Activated naive CD8-positive, alpha-beta T cell treated with anti-CD3 and anti-CD28 coated beads for 36 hours (primary cell): Measurements from ENCODE around the gene TBC1D22B. TPM values are rescaled to one million over a fixed set of nuclear protein-coding genes. Genes with fewer than 3 reads are reported as not detected.

Experiments used
- DNase-seq: peaks from one replicate; pipeline ENCODE4 v3.0.0; 2021
- H3K27ac Mint-ChIP-seq: one replicate; pipeline ENCODE4 v1.8.0; 2022; ENCODE audit warnings: mild to moderate bottlenecking, moderate library complexity, mixed read lengths
- H3K27me3 Mint-ChIP-seq: one replicate; pipeline ENCODE4 v1.8.0; 2022; ENCODE audit warnings: mild to moderate bottlenecking, mixed read lengths
- H3K36me3 Mint-ChIP-seq: one replicate; pipeline ENCODE4 v1.8.0; 2021; ENCODE audit warnings: mild to moderate bottlenecking, mixed read lengths
- H3K4me1 Mint-ChIP-seq: one replicate; pipeline ENCODE4 v1.8.0; 2021; ENCODE audit warnings: mixed read lengths
- H3K4me3 Mint-ChIP-seq: one replicate; pipeline ENCODE4 v1.8.0; 2022; ENCODE audit warnings: mild to moderate bottlenecking, moderate library complexity, mixed read lengths
- H3K9me3 Mint-ChIP-seq: one replicate; pipeline ENCODE4 v1.8.0; 2022; ENCODE audit warnings: mixed read lengths
- total RNA-seq, 2 experiments: library from RNA; stranded (reverse); gene quantifications; one replicate each; pipeline ENCODE4 v1.2.3, GENCODE V29; 2021

TBC1D22B gene
- total RNA-seq, 2 experiments from 2014 or later = 13.0 to 13.9 TPM

DNA sequence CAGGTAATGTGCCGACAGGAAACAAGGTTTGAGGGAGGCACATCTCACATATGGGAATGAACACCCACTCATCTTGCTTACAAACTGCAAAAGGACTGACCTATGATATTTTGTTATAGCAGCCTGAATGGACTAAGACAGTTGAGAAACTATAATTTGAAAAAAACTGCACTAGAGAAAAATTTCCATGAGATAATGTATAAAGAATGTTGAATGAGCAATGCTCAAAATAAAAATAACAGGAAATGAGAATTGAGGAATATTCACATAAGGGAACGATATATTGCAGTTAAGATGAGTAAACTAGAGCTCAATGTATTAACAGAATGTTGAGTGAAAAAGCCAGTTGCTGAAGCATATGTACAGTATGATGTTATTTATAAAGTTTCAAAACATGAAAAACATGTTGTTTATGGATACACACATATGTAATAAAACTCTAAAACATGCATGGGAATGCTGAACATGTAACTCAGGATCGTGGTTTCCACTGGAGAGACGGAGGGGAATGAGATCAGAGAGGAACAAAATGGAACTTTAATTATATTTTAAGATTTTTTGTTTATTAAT is 6.3 kb upstream of the TBC1D22B start:
- Mint-ChIP-seq H3K27ac (no peak overlapping the region), H3K27me3 (peaks cover 7% of the 10 kb centered on the region), H3K4me3 (no peak overlapping the region), H3K36me3 (peaks cover 5% of the 10 kb centered on the region), H3K9me3 (no peaks in the 10 kb centered on the region), H3K4me1 (no peaks in the 10 kb centered on the region)
- DNase-seq = no peak

DNA sequence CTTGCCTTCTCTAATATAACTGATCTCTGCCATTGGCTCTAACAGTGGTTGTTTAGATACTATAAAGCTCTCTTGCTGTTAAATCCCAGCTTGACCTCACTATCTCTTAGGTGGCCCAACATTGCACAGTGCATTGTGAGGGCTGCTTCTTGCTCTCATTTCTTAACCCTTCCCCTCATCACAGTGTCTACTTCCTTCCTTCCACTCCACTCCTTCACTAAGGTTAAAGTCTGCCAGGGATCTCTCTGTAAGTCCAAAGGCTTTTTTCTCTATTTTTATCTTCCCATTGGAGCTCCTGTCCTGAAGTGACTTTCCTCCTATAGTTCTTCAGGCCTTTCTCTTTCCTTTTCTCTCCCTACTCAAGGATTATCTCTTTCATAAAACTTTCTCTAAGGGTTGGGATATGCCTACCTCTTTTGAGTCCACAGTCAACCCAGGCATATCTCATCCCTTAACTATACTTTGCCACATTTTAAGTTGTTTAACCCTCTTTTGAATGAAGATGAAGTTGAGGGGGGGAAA is 4.0 kb upstream of the TBC1D22B start:
- Mint-ChIP-seq H3K4me1 (peaks cover 9% of the 10 kb centered on the region), H3K27me3 (peaks cover 4% of the 10 kb centered on the region), H3K4me3 (no peak overlapping the region), H3K27ac (no peak overlapping the region), H3K36me3 (peaks cover 7% of the 10 kb centered on the region), H3K9me3 (no peaks in the 10 kb centered on the region)
- DNase-seq = no peak

- DNase-seq = no peak
- H3K27ac Mint-ChIP-seq = no peak overlapping the region
- peaks cover 19% of the 10 kb centered on the region for H3K4me1 Mint-ChIP-seq
Measured at GRCh38 chr6:37254881-37255280, 2.7 kb upstream of the TBC1D22B start.

DNA sequence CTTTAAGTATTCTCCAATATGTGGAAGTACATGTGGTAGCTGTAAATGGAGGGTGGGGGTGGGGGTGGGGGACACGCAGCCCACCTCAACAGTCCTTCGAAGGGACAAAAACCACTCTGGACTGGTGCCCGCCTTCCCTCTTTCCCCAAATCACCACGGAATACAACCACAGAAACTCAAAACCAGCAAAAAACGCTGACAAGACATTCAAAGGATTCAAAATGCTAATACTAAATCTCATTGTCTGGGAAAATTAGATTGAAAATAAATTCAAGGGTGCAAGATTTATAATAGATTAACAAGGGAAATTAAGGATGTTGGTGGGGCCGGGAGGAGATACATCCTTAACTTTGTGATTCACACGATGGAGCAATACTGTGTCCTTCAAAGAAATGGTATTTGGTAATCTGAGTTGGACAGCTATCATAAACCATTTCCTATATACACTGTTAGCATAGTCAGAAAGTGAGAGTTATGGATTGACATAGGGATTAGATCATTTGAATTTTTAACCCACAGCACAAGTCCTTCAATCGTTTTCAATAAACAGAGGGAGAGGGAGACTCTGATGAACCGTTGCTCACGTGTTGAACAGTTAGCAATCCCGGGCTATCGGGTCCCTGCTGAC is 766 bp upstream of the TBC1D22B start:
- Mint-ChIP-seq H3K4me1 (peaks cover 30% of the 10 kb centered on the region), H3K27me3 (no peaks in the 10 kb centered on the region), H3K9me3 (peaks cover 2% of the 10 kb centered on the region), H3K36me3 (peaks cover 18% of the 10 kb centered on the region), H3K4me3 (peak overlapping the region; percentile 86), H3K27ac (peak overlapping the region; percentile 50)
- DNase-seq = no peak

More at GRCh38 chr6:37254881-37255280, 2.7 kb upstream of the TBC1D22B start:
- no peaks in the 10 kb centered on the region for H3K9me3 Mint-ChIP-seq
- no peak overlapping the region for H3K4me3 Mint-ChIP-seq
- no peaks in the 10 kb centered on the region for H3K27me3 Mint-ChIP-seq
- H3K36me3 Mint-ChIP-seq = peaks cover 8% of the 10 kb centered on the region

DNA sequence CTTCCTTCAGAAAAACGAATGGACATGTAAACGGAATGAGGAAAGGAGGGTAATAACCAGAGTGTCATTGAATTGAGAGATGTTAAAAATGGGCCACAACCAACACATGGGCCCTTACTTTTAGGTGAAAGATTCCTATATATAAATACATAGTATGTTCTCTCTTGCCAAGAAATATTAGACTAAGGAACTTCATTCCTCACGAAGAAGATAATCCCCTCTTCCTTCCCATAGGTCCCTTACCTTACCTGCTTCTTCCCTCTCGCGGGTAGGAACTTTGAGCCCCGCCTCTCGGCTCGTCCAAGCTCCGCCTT is 295 bp upstream of the TBC1D22B start:
- H3K9me3 Mint-ChIP-seq = peaks cover 2% of the 10 kb centered on the region
- no peaks in the 10 kb centered on the region for H3K27me3 Mint-ChIP-seq
- H3K4me1 Mint-ChIP-seq = peaks cover 32% of the 10 kb centered on the region
- peak overlapping the region; percentile 91 for H3K27ac Mint-ChIP-seq
- H3K36me3 Mint-ChIP-seq = peaks cover 18% of the 10 kb centered on the region
- no peak for DNase-seq
- peak overlapping the region; percentile 86 for H3K4me3 Mint-ChIP-seq

DNA sequence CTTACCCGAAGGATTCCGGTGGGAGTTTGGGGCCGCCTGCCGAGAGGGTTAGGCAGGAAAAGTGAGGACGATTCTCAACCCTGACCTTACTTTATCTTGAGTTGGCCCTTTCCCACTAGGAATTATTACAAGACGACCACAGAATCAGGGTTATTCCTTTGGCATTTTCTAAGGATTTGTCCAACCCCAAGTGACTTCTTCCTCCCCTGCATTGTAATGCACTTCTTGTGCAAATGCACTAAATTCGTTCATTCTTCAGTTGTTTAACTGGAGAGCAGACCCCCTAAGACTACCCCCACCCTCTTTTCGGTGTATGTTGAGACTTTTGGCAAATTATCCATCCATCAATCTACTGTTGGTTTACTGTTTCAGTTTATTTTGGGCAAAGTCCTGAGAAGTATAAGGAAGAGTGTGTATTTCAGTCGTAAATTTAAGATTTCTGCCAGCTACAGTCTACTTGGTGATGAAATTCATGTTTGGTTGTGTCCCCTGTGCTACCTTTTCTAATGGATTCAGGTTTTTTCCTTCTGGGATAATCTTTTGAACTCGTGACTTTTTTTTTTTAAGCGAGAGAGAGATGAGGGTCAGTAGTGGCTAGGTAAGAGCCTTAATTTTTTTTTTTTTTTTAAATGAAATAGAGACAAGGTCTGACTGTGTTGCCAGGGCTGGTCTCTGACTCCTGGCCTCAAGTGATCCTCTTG is 983 bp downstream of the TBC1D22B start:
- no peak for DNase-seq
- no peaks in the 10 kb centered on the region for H3K27me3 Mint-ChIP-seq
- H3K9me3 Mint-ChIP-seq = peaks cover 2% of the 10 kb centered on the region
- H3K36me3 Mint-ChIP-seq = peaks cover 24% of the 10 kb centered on the region
- peaks cover 43% of the 10 kb centered on the region for H3K4me1 Mint-ChIP-seq
- peak overlapping the region; percentile 86 for H3K4me3 Mint-ChIP-seq
- peak overlapping the region; percentile 91 for H3K27ac Mint-ChIP-seq

GRCh38 chr6:37259191-37259590 is 1.6 kb downstream of the TBC1D22B start:
- Mint-ChIP-seq H3K9me3 (peaks cover 2% of the 10 kb centered on the region), H3K27me3 (no peaks in the 10 kb centered on the region), H3K27ac (peak overlapping the region; percentile 91), H3K4me3 (peak overlapping the region; percentile 86), H3K36me3 (peaks cover 24% of the 10 kb centered on the region), H3K4me1 (peaks cover 43% of the 10 kb centered on the region)
- DNase-seq = no peak

- peaks cover 21% of the 10 kb centered on the region for H3K36me3 Mint-ChIP-seq
- H3K9me3 Mint-ChIP-seq = peaks cover 2% of the 10 kb centered on the region
- H3K27me3 Mint-ChIP-seq = no peaks in the 10 kb centered on the region
- H3K4me1 Mint-ChIP-seq = peaks cover 48% of the 10 kb centered on the region
- H3K27ac Mint-ChIP-seq = peak overlapping the region; percentile 91
- DNase-seq = no peak
- peak overlapping the region; percentile 86 for H3K4me3 Mint-ChIP-seq
Measured at GRCh38 chr6:37260040-37260439, 2.5 kb downstream of the TBC1D22B start.

GRCh38 chr6:37260444-37260843 is 2.9 kb downstream of the TBC1D22B start:
- H3K36me3 Mint-ChIP-seq = peaks cover 20% of the 10 kb centered on the region
- H3K4me1 Mint-ChIP-seq = peaks cover 52% of the 10 kb centered on the region
- H3K27me3 Mint-ChIP-seq = no peaks in the 10 kb centered on the region
- peaks cover 2% of the 10 kb centered on the region for H3K9me3 Mint-ChIP-seq
- peak overlapping the region; percentile 76 for H3K27ac Mint-ChIP-seq
- no peak for DNase-seq
- no peak overlapping the region for H3K4me3 Mint-ChIP-seq

DNA sequence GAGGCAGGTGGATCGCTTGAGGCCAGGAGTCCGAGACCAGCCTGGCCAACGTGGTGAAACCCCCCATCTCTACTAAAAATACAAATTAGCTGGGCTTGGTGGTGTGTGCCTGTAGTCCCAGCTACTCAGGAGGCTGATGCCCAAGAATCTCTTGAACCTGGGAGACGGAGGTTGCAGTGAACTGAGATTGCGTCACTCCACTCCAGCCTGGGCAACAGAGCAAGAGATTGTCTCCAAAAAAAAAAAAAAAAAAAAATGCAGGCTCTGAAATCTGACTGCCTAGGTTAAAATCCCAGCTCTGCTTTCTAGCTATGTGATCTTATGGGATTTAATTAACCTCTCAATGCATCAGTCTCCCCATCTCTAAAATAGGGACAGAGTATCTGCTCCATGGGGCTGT is 3.6 kb downstream of the TBC1D22B start:
- no peaks in the 10 kb centered on the region for H3K27me3 Mint-ChIP-seq
- H3K36me3 Mint-ChIP-seq = peaks cover 21% of the 10 kb centered on the region
- no peak overlapping the region for H3K4me3 Mint-ChIP-seq
- H3K27ac Mint-ChIP-seq = peak overlapping the region; percentile 76
- peaks cover 58% of the 10 kb centered on the region for H3K4me1 Mint-ChIP-seq
- no peak for DNase-seq
- peaks cover 2% of the 10 kb centered on the region for H3K9me3 Mint-ChIP-seq

GRCh38 chr6:37262446-37263026 is 5.0 kb downstream of the TBC1D22B start:
- Mint-ChIP-seq H3K27ac (no peak overlapping the region), H3K36me3 (peaks cover 23% of the 10 kb centered on the region), H3K4me3 (no peak overlapping the region), H3K27me3 (no peaks in the 10 kb centered on the region), H3K9me3 (peaks cover 2% of the 10 kb centered on the region), H3K4me1 (peaks cover 51% of the 10 kb centered on the region)
- DNase-seq = no peak

DNA sequence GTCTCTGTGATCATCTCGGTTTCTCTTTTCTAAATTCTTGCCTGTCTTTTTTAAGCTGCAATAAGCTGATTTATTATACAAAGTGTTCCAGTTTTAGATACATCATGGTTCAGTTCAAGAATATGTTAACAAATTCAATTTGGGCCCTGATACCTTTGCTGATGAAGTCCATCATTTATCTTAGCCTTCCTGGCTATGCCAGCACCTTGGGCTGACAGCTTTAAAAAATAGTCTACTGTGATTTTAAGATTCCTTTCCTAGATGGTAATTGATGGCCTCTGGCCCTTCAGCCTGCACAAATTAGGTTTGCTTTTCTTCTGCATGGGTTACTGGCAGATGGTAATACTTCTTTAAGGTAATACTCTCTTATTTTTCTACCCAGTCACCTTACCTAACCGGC is 7.4 kb downstream of the TBC1D22B start:
- Mint-ChIP-seq H3K36me3 (peaks cover 29% of the 10 kb centered on the region), H3K4me1 (peaks cover 41% of the 10 kb centered on the region), H3K27ac (no peak overlapping the region), H3K4me3 (no peak overlapping the region), H3K27me3 (no peaks in the 10 kb centered on the region), H3K9me3 (peaks cover 2% of the 10 kb centered on the region)
- no peak for DNase-seq

- H3K27ac Mint-ChIP-seq = no peak overlapping the region
- H3K9me3 Mint-ChIP-seq = peaks cover 2% of the 10 kb centered on the region
- H3K4me1 Mint-ChIP-seq = peaks cover 34% of the 10 kb centered on the region
Measured at GRCh38 chr6:37265860-37266259, 8.3 kb downstream of the TBC1D22B start.

DNA sequence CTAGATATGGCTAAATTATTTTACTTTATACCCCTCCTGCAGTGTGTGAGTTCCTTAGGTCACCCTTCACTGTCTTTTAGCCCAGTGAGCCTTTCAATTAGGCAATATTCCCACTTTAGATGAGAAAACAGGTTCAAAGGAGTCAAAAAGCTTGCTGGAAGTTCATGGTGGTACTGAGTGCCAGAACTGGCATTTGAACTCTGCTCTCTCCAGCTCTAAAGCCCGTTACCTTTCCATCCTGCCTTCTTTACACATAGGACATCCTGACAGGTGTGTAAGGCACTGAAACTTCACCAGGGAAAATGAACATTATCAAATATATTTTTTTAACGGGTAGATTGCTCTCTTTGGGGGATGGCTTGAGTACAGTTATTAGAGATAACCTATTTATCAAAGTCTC is 11.5 kb downstream of the TBC1D22B start:
- Mint-ChIP-seq H3K36me3 (peaks cover 27% of the 10 kb centered on the region), H3K9me3 (no peaks in the 10 kb centered on the region), H3K4me1 (peaks cover 37% of the 10 kb centered on the region)

More at GRCh38 chr6:37265860-37266259, 8.3 kb downstream of the TBC1D22B start:
- no peak overlapping the region for H3K4me3 Mint-ChIP-seq
- no peak for DNase-seq
- no peaks in the 10 kb centered on the region for H3K27me3 Mint-ChIP-seq
- H3K36me3 Mint-ChIP-seq = peaks cover 30% of the 10 kb centered on the region

DNA sequence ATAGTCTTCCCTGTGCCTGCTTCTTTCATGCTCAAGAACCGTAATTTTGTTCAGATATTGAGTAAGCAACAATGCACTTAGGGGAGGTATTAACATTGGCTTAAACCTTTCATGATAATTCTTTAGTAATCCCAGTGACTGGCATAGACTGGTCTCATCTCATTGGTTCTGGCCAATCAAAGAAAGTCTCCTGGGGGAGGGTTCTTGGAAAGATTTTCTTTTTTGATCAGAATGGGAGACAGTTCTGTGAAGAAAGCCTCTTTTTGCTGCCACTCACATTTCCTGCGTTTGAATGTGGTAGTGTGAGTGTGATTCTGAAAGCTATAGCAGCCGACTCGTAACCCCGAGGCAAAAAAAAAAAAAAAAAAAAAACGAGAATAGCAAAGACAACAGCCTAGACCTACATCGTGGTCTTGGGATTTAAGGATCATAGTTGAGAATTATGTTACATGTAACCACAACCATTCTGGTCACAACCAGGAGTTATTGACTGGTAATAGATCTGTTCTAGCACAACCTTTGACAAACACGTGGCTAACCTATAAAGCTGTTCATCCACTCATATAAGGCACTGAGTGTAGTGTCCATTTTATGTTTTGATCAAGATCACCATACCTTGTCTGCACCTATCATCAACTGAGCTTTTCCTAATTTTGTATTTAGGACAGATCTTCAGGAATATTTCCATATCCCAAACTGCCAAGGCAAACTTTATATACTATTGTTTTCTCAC is 15.4 kb downstream of the TBC1D22B start:
- Mint-ChIP-seq H3K27ac (peak overlapping the region; percentile 50), H3K4me3 (peak overlapping the region; percentile 16), H3K36me3 (peaks cover 32% of the 10 kb centered on the region), H3K27me3 (no peaks in the 10 kb centered on the region), H3K9me3 (no peaks in the 10 kb centered on the region), H3K4me1 (peaks cover 42% of the 10 kb centered on the region)
- DNase-seq = no peak

More for the DNA sequence above, 11.5 kb downstream of the TBC1D22B start:
- Mint-ChIP-seq H3K27ac (no peak overlapping the region), H3K27me3 (no peaks in the 10 kb centered on the region), H3K4me3 (no peak overlapping the region)
- no peak for DNase-seq
